OCI-LY7 (cell line): Measurements from ENCODE around the gene FBXL22.

ENCODE experiments used
- CTCF ChIP-seq: fragments of 200-600 bp; sonication (generic); conservative IDR thresholded peaks from 2 replicates; pipeline ENCODE4 v1.5.1; 2014; ENCODE audit warnings: mild to moderate bottlenecking, antibody characterized with exemption, low read length, moderate library complexity, mixed read lengths
- EZH2phosphoT487 ChIP-seq: fragments of 200-600 bp; sonication (generic); IDR thresholded peaks from 2 replicates; pipeline ENCODE4 v1.6.1; 2018; ENCODE audit warnings: low read depth, borderline replicate concordance, mild to moderate bottlenecking, mixed run types, antibody characterized with exemption, low read length, moderate library complexity, mixed read lengths

GRCh38 chr15:63553388-63553791 is 43.8 kb upstream of the FBXL22 start:
- TF ChIP-seq CTCF (no peak), EZH2phosphoT487 (no peak)
